Hematopoietic multipotent progenitor cell treated with erythropoietin and hydrocortisone succinate and interleukin-3 and kit ligand, for 15 days (in vitro differentiated cells): ENCODE measurements around the gene SCARF2.
"Not testable (repeated sequence)": the region's sequence is repeated elsewhere in the genome, so short reads cannot be mapped to it uniquely, and the experiment has no call there.

Experiments used
- DNase-seq: peaks from one replicate; pipeline ENCODE4 v3.0.0-alpha.2; 2015; ENCODE audit warnings: low spot score

Gene SCARF2

DNA sequence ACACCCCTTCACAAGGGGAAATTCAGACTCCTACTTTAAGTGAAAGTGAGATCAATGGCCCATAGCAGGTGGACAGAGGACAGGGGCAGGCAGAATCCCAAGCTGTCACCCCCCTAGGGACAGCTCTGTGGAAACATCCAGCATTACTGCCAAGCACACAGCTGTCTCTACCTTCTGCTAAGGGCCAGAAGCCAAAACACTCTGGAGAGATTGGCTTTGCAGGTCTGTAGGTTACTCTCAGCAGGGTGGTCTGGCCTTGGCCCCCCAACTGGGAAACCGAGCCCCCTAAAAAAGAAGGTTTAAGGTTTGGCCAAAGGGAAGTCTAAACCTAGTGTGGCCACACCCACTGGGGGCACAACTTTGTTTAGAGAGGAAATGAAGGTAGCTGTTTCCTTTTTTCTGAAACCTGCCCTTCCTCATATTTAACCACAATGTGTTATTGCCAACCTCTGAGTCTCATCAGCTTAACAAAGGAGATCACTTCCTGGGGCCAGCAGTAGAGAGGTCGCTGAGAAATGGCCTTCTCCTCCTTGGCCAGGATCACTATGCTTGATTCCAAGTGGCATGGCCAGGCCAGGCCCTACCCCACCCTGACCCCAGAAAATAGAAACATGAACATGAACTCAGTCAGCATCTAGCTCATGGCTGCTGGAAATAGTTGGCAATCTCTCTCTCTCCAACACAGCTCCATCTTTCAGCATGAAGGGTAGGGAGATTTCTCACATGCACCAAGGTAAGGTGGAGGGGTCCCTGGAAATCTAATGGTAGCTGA, 25.9 kb upstream of the SCARF2 start:
- DNase-seq, result no peak

DNA sequence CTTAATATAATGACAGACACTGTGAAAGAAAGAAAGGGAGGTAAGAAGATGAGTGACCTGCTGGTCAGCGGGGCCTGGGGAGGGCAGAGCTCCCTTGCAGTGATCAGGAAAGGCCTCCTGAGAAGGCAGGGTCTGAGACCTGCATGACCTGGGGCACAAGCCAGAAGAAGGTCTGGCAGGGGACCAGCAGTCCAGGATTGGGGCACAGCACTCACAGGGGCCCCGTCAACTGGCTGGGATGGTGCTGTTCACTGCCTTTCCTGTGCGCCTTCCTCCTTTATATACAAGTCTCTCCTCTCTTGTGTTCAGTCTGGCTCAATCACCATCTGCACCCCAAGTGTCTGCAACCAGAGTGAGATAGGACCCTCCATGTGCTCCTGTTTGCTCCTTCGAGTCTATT, 22.2 kb upstream of the SCARF2 start:
- no peak for DNase-seq

DNA sequence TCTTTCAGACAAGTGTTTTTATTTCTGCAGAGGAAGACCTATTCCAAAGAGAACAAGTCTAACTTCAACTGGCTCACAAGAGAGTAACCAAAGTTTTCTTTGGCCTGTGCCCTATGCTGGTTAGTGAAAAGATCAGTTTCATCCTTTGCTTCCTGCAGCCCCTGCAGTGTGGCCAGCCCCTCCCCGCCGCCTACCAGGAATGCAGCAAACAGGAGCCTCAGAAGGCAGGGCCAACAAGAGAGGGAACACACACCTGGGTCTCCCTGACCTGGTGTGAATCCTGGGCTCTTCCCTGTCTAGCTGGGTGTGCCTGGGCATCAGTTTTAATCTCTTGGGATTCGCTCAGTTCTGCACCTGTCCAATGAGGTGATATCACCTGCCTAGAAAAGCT, 21.5 kb upstream of the SCARF2 start:
- no peak for DNase-seq

DNA sequence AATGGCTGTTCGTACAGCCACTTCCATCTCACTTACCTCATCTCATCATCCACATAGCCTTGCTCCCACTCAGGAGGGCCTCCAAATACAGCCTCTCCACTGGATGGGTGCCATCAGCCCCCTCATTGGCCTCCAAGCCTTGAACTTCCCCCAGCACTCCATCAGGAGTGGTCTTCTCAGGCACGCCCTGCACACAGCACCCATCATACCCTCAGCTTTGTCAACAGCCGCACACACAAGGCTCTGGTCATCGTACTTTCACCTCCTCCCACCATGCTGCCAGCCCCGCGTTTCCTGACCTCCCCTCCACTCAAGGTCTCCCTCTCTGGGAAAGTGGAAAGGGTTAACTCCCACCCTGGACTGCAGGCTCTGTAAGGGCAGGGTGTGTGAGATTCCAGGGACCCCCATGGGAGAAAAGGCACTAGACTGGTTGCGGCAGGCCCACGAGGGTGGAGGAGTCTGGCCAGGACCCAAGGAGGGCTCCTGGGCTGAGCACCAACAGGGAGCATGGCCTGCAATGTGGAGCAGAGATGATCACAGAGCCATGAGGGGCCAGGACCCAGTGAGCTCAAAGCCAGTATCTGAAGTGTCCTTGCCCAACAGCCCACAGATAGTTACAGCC, 21.0 kb upstream of the SCARF2 start:
- no peak for DNase-seq

DNA sequence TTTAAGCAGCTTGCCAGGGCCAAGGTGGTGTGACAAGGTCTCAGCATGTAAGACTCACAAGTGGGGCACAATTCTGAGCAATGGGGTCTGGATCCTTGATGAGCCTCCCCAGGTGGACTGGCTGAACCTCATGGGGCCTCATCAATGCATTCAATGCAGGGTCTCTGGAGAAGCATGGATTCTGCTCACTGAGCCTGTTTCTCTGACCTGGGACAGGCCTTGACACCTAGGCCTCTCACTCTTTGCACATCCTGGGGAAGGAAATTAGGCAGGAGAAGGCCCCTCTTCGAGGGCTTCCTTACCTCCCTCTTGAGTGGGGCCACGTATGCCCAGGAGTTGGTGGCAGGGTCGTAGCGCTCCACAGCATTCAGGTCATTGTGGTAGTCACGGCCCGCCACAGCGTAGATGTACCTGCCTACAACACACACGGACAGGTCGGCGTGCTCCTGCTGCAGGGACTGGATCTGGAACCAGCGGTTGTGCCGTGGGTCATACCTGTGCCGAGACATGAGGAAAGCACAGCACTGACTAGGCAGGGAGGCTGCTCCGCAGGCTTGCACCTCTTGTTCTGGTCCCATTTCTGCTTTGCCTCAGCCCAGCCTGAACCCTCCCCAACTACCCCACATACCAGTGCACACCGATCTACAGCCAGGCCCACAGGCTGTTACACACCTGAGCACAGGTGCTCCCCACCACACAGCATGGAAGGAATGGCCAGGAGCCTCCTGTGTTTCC, 20.0 kb upstream of the SCARF2 start:
- no peak for DNase-seq

GRCh38 chr22:20456722-20457076, 19.1 kb upstream of the SCARF2 start:
- no peak for DNase-seq

DNA sequence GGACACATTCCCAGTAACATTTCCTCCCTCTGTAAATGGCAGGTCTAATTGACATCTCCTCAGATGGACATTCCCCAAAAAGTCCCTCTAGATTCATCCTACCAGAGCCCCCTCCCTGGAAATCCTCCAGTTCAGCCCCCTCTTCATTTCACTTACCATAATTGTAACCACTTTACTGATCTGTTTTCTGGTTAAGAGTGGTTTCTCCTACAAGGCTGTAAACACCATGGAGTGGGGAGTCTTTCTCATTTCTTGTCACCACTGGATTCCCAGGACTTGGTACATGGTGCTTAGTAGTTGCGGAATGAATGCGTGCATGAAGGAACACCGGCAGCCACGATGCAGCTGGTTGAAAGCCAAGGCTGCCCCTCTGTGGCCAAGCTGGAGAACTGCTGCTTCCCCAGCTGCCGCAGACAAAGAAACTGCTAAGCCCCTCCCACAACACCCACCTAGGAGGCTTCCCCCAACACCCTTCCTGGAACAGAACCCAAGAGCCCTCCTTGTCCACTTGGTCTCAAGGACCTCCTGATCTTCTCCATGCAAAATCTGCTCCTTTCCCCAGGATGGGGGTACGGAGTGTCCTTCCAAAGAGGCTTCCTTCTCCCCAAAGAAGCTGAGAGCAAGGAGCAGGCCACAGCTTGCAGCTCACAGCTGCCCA, 18.6 kb upstream of the SCARF2 start:
- DNase-seq, result peak; percentile 47

GRCh38 chr22:20455709-20456063, 18.1 kb upstream of the SCARF2 start:
- no peak for DNase-seq

- no peak for DNase-seq
Measured at GRCh38 chr22:20453222-20453621, 15.6 kb upstream of the SCARF2 start.

- no peak for DNase-seq
Measured at GRCh38 chr22:20451920-20452319, 14.3 kb upstream of the SCARF2 start.

DNA sequence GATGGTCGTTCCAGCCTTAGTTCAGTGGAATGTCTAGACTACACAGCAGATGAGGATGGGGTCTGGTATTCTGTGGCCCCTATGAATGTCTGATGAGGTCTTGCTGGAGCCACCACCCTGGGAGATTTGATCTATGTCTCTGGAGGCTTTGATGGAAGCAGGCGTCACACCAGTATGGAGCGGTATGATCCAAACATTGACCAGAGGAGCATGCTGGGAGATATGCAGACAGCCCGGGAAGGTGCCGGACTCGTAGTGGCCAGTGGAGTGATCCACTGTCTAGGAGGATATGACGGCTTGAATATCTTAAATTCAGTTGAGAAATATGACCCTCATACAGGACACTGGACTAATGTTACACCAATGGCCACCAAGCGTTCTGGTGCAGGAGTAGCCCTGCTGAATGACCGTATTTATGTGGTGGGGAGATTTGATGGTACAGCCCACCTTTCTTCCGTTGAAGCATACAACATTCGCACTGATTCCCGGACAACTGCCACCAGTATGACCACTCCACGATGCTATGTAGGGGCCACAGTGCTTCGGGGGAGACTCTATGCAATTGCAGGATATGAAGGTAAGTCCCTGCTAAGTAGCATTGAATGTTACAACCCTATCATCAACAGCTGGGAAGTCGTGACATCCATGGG, 13.6 kb upstream of the SCARF2 start:
- DNase-seq, result not testable (repeated sequence)

GRCh38 chr22:20450551-20450906, 12.9 kb upstream of the SCARF2 start:
- DNase-seq, result no peak

GRCh38 chr22:20449819-20450550, 12.4 kb upstream of the SCARF2 start:
- DNase-seq, result no peak

DNA sequence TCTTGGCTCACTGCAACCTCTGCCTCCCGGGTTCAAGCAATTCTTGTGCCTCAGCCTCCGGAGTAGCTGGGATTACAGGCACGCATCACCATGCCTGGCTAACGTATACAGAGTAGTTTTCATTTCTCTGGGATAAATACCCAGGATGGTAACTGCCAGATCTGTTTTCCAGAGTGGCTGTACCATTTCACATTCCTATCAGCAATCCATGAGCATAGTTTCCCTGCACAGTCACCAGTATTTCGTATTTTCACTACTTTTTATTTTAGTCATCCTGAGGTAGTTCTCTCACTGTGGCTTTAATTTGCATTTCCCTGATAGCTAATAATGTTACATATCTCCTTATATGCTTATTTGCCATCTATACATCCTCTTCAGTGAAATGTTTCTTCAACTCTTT, 11.0 kb upstream of the SCARF2 start:
- no peak for DNase-seq

GRCh38 chr22:20446383-20446970, 8.9 kb upstream of the SCARF2 start:
- no peak for DNase-seq

GRCh38 chr22:20444325-20444724, 6.7 kb upstream of the SCARF2 start:
- no peak for DNase-seq

DNA sequence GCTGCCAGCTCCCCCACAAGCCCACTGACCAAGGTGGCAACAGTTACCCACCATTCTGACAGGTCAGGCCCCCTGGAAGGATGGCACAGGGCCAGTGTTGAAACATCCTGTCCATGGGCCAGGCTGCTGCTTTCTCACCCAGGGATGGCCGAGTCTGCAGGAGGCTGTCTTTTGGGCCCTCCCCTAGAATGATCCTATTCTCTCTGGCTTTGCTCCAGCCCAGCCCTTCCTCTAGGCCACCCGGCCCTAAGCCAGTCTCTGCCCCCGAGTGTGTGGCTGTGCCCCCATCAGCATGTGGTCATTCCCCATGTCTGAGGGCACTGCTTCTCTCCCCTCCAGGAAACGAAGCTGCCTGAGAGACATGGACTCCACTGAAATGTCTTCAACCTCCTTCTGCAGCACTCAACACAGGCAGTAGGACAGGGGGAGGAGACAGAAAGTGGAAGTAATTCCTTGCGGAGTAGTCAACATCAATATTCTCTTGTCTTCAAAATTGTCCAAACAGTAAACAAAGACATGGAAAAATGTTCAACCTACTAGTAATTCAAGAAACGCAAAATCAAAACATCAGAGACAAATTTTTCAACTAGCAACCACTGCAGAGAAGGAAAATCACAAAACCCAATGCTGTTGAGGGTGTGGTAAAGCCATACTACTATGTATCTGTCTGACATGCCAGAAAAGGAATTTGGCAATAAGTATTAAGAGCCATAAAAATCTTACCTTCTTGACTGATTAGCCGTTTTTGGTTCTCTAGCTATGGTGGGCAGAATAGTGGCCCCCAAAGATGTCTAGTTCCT, 5.1 kb upstream of the SCARF2 start:
- DNase-seq, result no peak

GRCh38 chr22:20441631-20442484, 4.2 kb upstream of the SCARF2 start:
- DNase-seq, result no peak
